Muscle of leg (tissue), 11 donors: Measurements from ENCODE around the gene NME9. TPM values are rescaled to one million over a fixed set of nuclear protein-coding genes. Genes with fewer than 3 reads are reported as not detected.

Source experiments
- DNase-seq: peaks from one replicate; pipeline ENCODE4 v3.0.0; 2013
- H3K27ac ChIP-seq: one replicate; pipeline ENCODE4 v1.5.1; 2013; ENCODE audit warnings: mild to moderate bottlenecking, low read length, control low read depth
- H3K27me3 ChIP-seq: one replicate; pipeline ENCODE4 v1.6.1; 2013; ENCODE audit warnings: low read length; ENCODE audit not compliant: control insufficient read depth, insufficient read depth
- H3K36me3 ChIP-seq: one replicate; pipeline ENCODE4 v1.6.1; 2013; ENCODE audit warnings: low read length; ENCODE audit not compliant: control insufficient read depth, insufficient read depth
- H3K4me1 ChIP-seq: one replicate; pipeline ENCODE4 v1.6.1; 2013; ENCODE audit warnings: low read length; ENCODE audit not compliant: control insufficient read depth, insufficient read depth
- H3K4me3 ChIP-seq: one replicate; pipeline ENCODE4 v1.5.1; 2013; ENCODE audit warnings: low read length, control low read depth
- H3K9me3 ChIP-seq: replicated peaks from 2 replicates; pipeline ENCODE4 v1.6.1; 2013; ENCODE audit warnings: low read depth, low read length; ENCODE audit not compliant: control insufficient read depth
- WGBS: methylation state at CpG from one replicate; pipeline ENCODE4 v1.1.5; 2013; ENCODE audit warnings: missing lambda C conversion rate; ENCODE audit not compliant: insufficient coverage; 5-methylcytosine and 5-hydroxymethylcytosine counted together
- polyA plus RNA-seq, 8 donors: library from polyadenylated mRNA; unstranded; fragments of 120-200 nt; gene quantifications; one replicate each; pipeline versions ENCODE4 v1.2.1 to v1.2.3, GENCODE V29; 2013; ENCODE audit warnings: inconsistent platforms in 1 of 8, low replicate concordance in 1 of 8; ENCODE audit not compliant: insufficient read length in 8 of 8, insufficient read depth in 1 of 8
- total RNA-seq: library from RNA; stranded (reverse); fragments of 120-200 nt; gene quantifications from one replicate; pipeline ENCODE4 v1.2.4, GENCODE V29; 2013

NME9 gene
- total and polyA plus RNA-seq, 9 donors: 0.22 to 1.7 (median 0.71) TPM

- 89% methylated on average over 4 of the region's 7 CpGs for WGBS
- no peak overlapping the region for H3K4me3 ChIP-seq
Measured at GRCh38 chr3:138373087-138373735, 43.6 kb upstream of the NME9 start.

GRCh38 chr3:138371070-138371965 is 41.7 kb upstream of the NME9 start:
- peaks cover 6% of the 10 kb centered on the region for H3K36me3 ChIP-seq
- no peaks in the 10 kb centered on the region for H3K27me3 ChIP-seq
- H3K4me3 ChIP-seq: no peak overlapping the region
- H3K9me3 ChIP-seq: no peaks in the 10 kb centered on the region
- DNase-seq: no peak
- H3K4me1 ChIP-seq: peaks cover 22% of the 10 kb centered on the region
- WGBS: 86% methylated on average over 8 of the region's 9 CpGs
- H3K27ac ChIP-seq: no peak overlapping the region

More at GRCh38 chr3:138373087-138373735, 43.6 kb upstream of the NME9 start:
- Histone ChIP-seq H3K27me3 (no peaks in the 10 kb centered on the region), H3K27ac (no peak overlapping the region), H3K36me3 (peaks cover 12% of the 10 kb centered on the region), H3K9me3 (no peaks in the 10 kb centered on the region), H3K4me1 (peaks cover 15% of the 10 kb centered on the region)
- no peak for DNase-seq

GRCh38 chr3:138370321-138370720 is 40.7 kb upstream of the NME9 start:
- H3K4me1 ChIP-seq: peaks cover 30% of the 10 kb centered on the region
- WGBS: 64% methylated on average over 4 of the region's 8 CpGs
- no peaks in the 10 kb centered on the region for H3K27me3 ChIP-seq
- H3K27ac ChIP-seq: no peak overlapping the region
- no peaks in the 10 kb centered on the region for H3K9me3 ChIP-seq
- DNase-seq: no peak
- H3K4me3 ChIP-seq: no peak overlapping the region
- H3K36me3 ChIP-seq: peaks cover 6% of the 10 kb centered on the region

GRCh38 chr3:138369151-138369900 is 39.7 kb upstream of the NME9 start:
- Histone ChIP-seq H3K4me3 (no peak overlapping the region), H3K27me3 (no peaks in the 10 kb centered on the region), H3K4me1 (peaks cover 33% of the 10 kb centered on the region), H3K36me3 (peaks cover 6% of the 10 kb centered on the region), H3K9me3 (no peaks in the 10 kb centered on the region), H3K27ac (no peak overlapping the region)
- DNase-seq: no peak
- WGBS: 79% methylated on average over 7 of the region's 8 CpGs

- Histone ChIP-seq H3K4me1 (peaks cover 33% of the 10 kb centered on the region), H3K36me3 (peaks cover 7% of the 10 kb centered on the region), H3K27me3 (no peaks in the 10 kb centered on the region), H3K27ac (no peak overlapping the region), H3K9me3 (no peaks in the 10 kb centered on the region), H3K4me3 (no peak overlapping the region)
- WGBS: 46% methylated on average over 4 of the region's 5 CpGs
- DNase-seq: peak; percentile 70
Measured at GRCh38 chr3:138367911-138368310, 38.3 kb upstream of the NME9 start.

- Histone ChIP-seq H3K4me3 (no peak overlapping the region), H3K9me3 (no peaks in the 10 kb centered on the region), H3K27me3 (no peaks in the 10 kb centered on the region), H3K27ac (no peak overlapping the region), H3K4me1 (peaks cover 36% of the 10 kb centered on the region), H3K36me3 (peaks cover 7% of the 10 kb centered on the region)
- 68% methylated on average over 5 of the region's 7 CpGs for WGBS
- no peak for DNase-seq
Measured at GRCh38 chr3:138367326-138367850, 37.7 kb upstream of the NME9 start.

GRCh38 chr3:138366006-138366759 is 36.5 kb upstream of the NME9 start:
- no peak for DNase-seq
- H3K9me3 ChIP-seq: no peaks in the 10 kb centered on the region
- H3K4me3 ChIP-seq: no peak overlapping the region
- peaks cover 4% of the 10 kb centered on the region for H3K36me3 ChIP-seq
- H3K27ac ChIP-seq: no peak overlapping the region
- H3K27me3 ChIP-seq: no peaks in the 10 kb centered on the region
- 58% methylated on average over 4 of the region's 8 CpGs for WGBS
- peaks cover 41% of the 10 kb centered on the region for H3K4me1 ChIP-seq

- no peak overlapping the region for H3K27ac ChIP-seq
- WGBS: 100% methylated on average over 2 of the region's 4 CpGs
Measured at GRCh38 chr3:138365253-138365555, 35.6 kb upstream of the NME9 start.

GRCh38 chr3:138364356-138365252 is 35.0 kb upstream of the NME9 start:
- no peak overlapping the region for H3K27ac ChIP-seq
- H3K9me3 ChIP-seq: no peaks in the 10 kb centered on the region
- no peak for DNase-seq
- H3K27me3 ChIP-seq: no peaks in the 10 kb centered on the region
- H3K4me1 ChIP-seq: peaks cover 54% of the 10 kb centered on the region
- no peak overlapping the region for H3K4me3 ChIP-seq
- H3K36me3 ChIP-seq: peaks cover 4% of the 10 kb centered on the region
- WGBS: 77% methylated on average over 3 of the region's 6 CpGs

More at GRCh38 chr3:138365253-138365555, 35.6 kb upstream of the NME9 start:
- DNase-seq: no peak
- Histone ChIP-seq H3K4me1 (peaks cover 50% of the 10 kb centered on the region), H3K4me3 (no peak overlapping the region), H3K9me3 (no peaks in the 10 kb centered on the region), H3K36me3 (peaks cover 4% of the 10 kb centered on the region), H3K27me3 (no peaks in the 10 kb centered on the region)
